ENCODE measurements around the gene KAT6B.

GRCh38 chr10:75021379-75022249 lies 195.2 kb downstream of the KAT6B start:
- TF ChIP-seq POLR2AphosphoS5 (IDR thresholded peaks at IDR 0.05) (no peak), POLR2A (IDR thresholded peaks at IDR 0.05) (no peak)

All from prostate gland (tissue), 1 donor.